ENCODE measurements around the gene RUNX2.

DNA sequence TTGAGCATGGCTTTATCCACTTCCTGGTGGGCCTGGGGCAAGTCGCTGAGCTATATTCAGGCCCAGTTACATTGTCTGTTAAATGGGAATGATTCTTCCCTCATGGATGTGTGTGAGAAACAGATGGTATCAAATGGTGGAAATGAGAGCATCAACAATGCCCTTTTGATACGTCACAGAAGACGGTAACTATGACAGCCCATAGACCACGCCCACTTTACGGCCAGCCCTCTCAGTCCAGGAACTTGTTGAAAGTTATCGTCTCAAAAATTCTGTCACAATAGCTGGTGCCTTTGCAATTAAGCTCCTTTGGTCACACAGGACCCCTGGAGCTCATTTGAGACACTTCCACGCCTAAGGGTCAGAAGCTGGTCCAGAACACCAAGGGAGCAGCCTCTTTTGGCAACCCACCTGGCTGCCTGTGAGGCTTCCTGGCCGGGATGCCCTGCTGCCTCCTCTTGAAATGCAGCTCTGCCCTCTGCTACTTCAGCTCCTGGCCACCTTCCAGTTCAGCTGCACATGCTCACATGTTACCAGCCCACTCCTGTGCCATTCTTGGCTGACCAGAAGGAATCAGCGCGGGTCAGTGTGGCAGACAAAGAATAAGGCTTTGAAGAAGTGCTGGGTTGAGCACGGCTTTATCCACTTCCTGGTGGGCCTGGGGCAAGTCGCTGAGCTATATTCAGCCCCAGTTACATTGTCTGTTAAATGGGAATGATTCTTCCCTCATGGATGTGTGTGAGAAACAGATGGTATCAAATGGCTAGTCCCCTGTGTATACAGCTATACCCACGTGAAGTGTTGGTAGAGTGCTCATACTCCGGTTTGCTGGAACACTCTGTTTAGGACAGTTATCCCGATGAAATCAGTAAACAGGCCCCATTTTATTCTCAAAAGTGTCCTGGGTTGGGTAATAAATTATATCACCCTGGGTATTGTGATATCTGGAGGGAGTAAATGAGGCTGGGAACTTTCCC lies 248.8 kb downstream of the RUNX2 start:
- TF ChIP-seq EZH2 (IDR thresholded peaks at IDR 0.05), result no peak
- TF ChIP-seq, protein P1, sequence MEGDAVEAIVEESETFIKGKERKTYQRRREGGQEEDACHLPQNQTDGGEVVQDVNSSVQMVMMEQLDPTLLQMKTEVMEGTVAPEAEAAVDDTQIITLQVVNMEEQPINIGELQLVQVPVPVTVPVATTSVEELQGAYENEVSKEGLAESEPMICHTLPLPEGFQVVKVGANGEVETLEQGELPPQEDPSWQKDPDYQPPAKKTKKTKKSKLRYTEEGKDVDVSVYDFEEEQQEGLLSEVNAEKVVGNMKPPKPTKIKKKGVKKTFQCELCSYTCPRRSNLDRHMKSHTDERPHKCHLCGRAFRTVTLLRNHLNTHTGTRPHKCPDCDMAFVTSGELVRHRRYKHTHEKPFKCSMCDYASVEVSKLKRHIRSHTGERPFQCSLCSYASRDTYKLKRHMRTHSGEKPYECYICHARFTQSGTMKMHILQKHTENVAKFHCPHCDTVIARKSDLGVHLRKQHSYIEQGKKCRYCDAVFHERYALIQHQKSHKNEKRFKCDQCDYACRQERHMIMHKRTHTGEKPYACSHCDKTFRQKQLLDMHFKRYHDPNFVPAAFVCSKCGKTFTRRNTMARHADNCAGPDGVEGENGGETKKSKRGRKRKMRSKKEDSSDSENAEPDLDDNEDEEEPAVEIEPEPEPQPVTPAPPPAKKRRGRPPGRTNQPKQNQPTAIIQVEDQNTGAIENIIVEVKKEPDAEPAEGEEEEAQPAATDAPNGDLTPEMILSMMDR (IDR thresholded peaks at IDR 0.05), result no peak
